ENCODE data around the gene LCA5L.

Gene LCA5L

GRCh38 chr21:39466584-39466983 is 21.0 kb upstream of the LCA5L start:
- no peak for TF ChIP-seq CTCF (IDR thresholded peaks at IDR 0.05)
- no peak overlapping the region for H3K27ac ChIP-seq

GRCh38 chr21:39463308-39463707 is 17.7 kb upstream of the LCA5L start:
- H3K27ac ChIP-seq = no peak overlapping the region
- no peak for DNase-seq (ENCODE audit: low spot score)
- no peak for TF ChIP-seq CTCF (IDR thresholded peaks at IDR 0.05)
- no peak overlapping the region for H3K4me3 ChIP-seq

More at GRCh38 chr21:39466584-39466983, 21.0 kb upstream of the LCA5L start:
- DNase-seq (ENCODE audit: low spot score) = no peak
- H3K4me3 ChIP-seq = no peak overlapping the region

- DNase-seq (ENCODE audit: low spot score) = no peak
- no peak for TF ChIP-seq CTCF (IDR thresholded peaks at IDR 0.05)
- Histone ChIP-seq H3K4me3 (no peak overlapping the region), H3K27ac (no peak overlapping the region)
Measured at GRCh38 chr21:39461419-39461818, 15.8 kb upstream of the LCA5L start.

- TF ChIP-seq CTCF (IDR thresholded peaks at IDR 0.05) = no peak
- DNase-seq (ENCODE audit: low spot score) = no peak
- Histone ChIP-seq H3K27ac (no peak overlapping the region), H3K4me3 (no peak overlapping the region)
Measured at GRCh38 chr21:39456665-39457064, 11.1 kb upstream of the LCA5L start.

GRCh38 chr21:39454949-39455668 is 9.5 kb upstream of the LCA5L start:
- no peak for DNase-seq (ENCODE audit: low spot score)
- no peak overlapping the region for H3K4me3 ChIP-seq
- TF ChIP-seq CTCF (IDR thresholded peaks at IDR 0.05) = no peak
- H3K27ac ChIP-seq = peak overlapping the region in 1 of 2 donors; percentile 26

GRCh38 chr21:39453571-39454179 is 8.1 kb upstream of the LCA5L start:
- no peak for DNase-seq (ENCODE audit: low spot score)
- no peak for TF ChIP-seq CTCF (IDR thresholded peaks at IDR 0.05)
- Histone ChIP-seq H3K27ac (peak overlapping the region; percentile 86 to 89), H3K4me3 (peak overlapping the region; percentile 68)

- Histone ChIP-seq H3K4me3 (peak overlapping the region; percentile 68), H3K27ac (peak overlapping the region; percentile 86 to 89)
- no peak for DNase-seq (ENCODE audit: low spot score)
- no peak for TF ChIP-seq CTCF (IDR thresholded peaks at IDR 0.05)
Measured at GRCh38 chr21:39452970-39453342, 7.4 kb upstream of the LCA5L start.
